Measurements from ENCODE around the gene MOB3B.

MOB3B gene

DNA sequence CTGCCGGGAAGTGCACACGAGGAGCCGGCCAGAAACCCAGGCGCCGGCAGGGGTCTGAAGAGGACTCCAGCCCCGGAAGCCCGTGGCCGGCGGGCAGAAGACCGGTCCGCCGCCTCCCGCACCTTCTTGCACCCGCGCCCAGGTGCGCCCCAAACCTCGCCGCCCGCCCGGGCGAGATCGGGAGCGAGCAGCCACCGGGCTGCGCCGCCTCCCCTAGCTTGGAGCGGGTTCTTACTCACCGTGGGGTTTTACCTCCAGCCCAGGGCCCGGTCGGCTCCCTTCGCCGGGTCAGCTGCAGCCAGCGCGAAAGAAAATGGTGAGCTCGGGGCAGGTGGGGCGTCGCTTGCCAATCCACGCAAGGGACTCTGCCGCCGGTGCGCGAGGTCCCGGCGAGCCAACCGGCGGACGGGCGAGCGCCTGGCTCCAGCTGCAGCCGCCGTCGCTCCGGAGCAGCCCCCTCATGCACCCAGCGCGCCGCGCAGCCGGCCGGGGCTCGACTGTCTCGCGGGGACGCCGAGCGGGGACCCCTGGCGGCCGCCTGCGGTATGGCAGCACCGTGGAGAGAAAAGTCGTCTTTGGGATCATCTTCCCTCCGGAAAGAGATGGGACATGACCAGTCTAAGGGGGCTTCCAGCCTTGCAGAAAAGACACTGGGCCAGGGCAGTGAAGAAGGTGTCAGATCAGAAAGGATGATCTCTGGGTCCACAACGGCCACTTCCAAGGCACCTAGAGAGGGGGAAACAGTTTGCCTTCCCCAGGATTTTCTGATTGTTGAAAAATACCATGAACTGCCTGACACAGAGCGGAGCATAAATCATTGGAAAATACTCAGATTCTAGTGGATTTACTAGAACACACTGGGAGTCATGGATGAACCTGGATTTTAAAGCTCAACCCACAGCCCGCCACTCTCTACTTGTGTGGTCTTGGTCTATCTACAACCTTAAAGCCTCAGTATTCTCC is at the start of gene MOB3B:
TSS of gene MOB3B (minus strand) at position 499 of the 963 bp plus-strand sequence. CDS start 74,264 bp downstream, outside the sequence.
- peak; percentile 66 for DNase-seq (ENCODE audit: low spot score)

GRCh38 chr9:27573634-27574590 is 44.3 kb upstream of the MOB3B start:
- peak; percentile 98 for DNase-seq (ENCODE audit: low spot score)

GRCh38 chr9:27572918-27573633 is 43.5 kb upstream of the MOB3B start, which contains the start of gene C9orf72:
C9orf72 (minus strand) TSS chr9:27573481; CDS start chr9:27567120, 6,361 bp downstream.
- peak; percentile 43 for DNase-seq (ENCODE audit: low spot score)

DNA sequence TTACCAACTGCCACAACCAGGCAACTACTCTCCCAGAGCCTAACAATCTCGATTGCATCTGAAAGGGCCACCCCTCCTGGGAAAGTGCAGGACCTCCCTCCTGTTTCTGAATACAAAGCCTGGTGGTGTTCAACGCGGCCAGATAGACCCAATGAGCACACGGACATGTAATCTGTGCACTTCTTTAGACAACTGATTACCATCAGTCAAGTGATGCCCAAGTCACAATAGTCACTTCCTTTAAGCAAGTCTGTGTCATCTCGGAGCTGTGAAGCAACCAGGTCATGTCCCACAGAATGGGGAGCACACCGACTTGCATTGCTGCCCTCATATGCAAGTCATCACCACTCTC is 42.9 kb upstream of the MOB3B start:
- peak; percentile 69 for DNase-seq (ENCODE audit: low spot score)

DNA sequence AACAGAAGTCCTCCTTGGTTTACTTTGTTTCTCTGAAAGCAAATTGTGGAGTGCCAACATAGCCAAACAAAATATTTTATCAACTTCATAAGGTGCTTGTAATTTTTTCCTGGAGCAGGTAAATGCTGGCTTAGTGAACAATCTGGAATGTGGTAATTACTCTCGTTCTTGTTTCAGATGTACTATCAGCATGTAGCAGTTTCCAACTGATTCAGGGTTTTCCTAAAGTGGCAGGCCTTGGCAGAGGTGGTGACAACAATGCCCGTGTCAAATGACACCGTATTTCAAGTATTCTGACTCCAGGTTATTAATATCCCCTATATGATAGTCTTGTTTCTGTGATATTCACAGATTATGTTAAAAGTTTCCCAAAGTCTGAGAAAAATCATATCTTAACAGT is 42.4 kb upstream of the MOB3B start:
- DNase-seq (ENCODE audit: low spot score): no peak

DNA sequence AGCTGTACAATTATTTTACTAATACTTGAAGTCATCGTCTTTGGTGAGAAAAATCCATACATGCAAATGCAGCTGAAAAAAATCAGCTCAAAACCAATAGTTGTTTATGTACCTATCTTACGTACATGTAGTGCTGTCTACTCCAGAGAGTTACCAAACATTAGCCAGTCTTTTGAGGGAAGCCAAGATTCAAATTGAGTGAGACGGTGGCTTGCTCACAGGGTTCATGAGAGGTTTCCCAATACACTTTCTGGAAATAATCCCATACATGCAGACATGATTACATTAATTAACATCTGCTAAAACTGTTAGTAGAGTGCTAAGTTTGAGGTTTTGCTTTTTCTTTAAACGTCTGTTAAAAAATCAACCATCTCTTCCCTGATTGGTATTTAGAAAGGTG is 41.4 kb upstream of the MOB3B start:
- DNase-seq (ENCODE audit: low spot score): no peak

- DNase-seq (ENCODE audit: low spot score): no peak
These were observed 39.8 kb upstream of the MOB3B start for GRCh38 chr9:27569406-27569805.

GRCh38 chr9:27566118-27566517 is 36.5 kb upstream of the MOB3B start:
- no peak for DNase-seq (ENCODE audit: low spot score)

DNA sequence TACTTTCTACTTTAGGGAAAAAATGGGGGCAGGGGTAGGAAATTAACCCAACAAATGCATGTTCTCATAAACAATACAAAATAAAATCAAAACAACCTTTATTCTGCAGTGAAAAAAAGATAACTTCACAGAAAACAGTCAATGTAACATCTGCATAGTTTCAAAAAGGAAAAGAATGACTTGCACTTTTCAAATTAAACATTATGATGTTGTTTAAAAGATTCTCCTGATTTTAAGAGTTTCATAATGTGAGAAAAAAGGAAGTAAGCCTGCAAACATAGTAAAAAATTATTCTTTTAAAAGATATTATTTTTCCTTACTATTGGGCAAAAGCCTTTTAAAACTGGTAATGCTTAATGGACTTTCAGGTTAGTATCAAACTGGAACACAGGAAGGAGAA is 36.1 kb upstream of the MOB3B start:
- DNase-seq (ENCODE audit: low spot score): no peak

GRCh38 chr9:27564670-27565069 is 35.1 kb upstream of the MOB3B start:
- DNase-seq (ENCODE audit: low spot score): no peak

DNA sequence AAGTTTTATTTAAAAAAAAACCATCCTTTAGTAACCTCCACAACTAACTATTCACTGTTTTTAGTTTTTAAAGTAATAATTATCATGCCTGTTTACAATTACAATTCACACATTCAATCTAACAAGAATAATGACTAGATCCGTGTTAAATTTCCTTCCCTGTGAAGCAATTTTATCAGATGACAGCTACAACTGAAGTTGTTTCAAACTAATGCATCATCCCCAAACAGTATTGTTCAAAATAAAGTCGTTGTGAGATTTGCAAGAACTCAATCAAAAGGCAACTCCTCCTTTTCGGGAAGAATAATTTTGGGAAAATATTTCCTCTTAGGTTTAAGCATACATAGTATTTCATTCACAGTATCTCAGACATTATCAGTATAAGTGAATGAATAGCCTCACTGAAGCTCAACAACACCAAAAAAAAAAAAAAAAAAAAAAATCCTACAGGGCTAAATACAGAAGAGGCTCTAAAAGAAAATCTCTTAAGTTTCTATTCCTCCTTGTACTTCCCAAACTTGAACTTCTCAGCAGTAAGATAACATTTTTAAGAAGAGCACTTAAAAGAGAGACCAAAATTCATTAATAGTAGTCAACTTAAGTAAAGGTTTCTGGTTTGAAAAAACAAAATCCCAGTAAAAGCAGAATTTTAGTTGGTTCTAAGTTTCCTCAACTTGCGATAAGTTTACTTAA is 34.3 kb upstream of the MOB3B start:
- DNase-seq (ENCODE audit: low spot score): no peak

- DNase-seq (ENCODE audit: low spot score): no peak
These were observed 32.1 kb upstream of the MOB3B start for GRCh38 chr9:27561685-27562084.

DNA sequence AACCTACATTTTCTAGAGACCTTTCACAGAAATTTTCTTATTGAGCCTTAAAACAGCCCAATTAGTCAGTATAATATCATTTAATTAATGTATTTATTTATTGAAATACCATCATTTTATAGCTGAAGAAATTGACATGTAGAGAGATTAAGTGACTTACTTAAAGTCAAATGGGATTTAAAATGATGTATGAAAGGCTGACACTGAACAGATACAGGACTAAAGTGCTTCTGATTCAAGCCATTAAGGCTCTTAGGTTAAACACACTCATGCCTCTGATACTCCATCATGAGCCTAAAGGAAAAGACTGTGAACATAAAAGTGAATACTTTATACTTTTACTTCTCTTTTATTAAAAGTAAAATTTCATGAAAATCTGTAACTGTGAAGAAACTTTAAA is 30.8 kb upstream of the MOB3B start:
- no peak for DNase-seq (ENCODE audit: low spot score)

DNA sequence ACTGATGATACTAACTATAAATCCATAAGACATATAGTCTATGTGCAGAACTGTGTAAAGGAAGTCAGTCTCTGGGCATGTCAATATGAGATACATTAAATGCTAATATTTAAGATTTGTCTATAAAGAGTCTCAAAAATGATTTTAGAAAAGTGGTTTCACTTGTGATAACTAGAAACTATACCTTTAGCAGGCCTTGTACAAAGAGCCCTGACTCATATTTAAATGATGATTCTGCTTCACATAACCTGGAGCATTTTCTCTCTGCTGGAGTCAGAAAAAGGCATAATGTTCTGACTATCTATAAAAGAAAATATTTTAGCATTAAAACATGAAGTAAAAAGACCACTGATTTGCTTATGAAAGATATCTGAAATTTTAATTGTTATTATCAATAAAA is 28.7 kb upstream of the MOB3B start:
- DNase-seq (ENCODE audit: low spot score): no peak

DNA sequence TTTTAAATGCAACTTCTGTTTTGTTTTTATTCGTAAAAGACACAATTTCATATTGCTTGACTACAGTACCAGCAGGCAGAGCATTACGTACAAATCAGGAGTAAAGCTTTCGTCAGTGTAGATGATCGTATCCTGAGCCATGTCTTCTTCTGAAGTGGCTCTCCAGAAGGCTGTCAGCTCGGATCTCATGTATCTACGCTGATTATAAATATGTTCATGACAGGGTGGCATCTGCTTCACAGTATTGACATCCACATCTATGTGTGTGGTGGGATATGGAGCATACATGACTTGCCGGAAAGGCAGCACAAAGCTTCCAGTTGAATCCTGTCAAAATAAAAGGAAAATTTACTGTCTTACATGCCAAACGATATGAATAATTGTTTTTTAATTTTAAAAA is 26.9 kb upstream of the MOB3B start:
- no peak for DNase-seq (ENCODE audit: low spot score)

- DNase-seq (ENCODE audit: low spot score): no peak
These were observed 25.1 kb upstream of the MOB3B start for GRCh38 chr9:27554712-27555111.

GRCh38 chr9:27549196-27549755 is 19.7 kb upstream of the MOB3B start:
- no peak for DNase-seq (ENCODE audit: low spot score)

DNA sequence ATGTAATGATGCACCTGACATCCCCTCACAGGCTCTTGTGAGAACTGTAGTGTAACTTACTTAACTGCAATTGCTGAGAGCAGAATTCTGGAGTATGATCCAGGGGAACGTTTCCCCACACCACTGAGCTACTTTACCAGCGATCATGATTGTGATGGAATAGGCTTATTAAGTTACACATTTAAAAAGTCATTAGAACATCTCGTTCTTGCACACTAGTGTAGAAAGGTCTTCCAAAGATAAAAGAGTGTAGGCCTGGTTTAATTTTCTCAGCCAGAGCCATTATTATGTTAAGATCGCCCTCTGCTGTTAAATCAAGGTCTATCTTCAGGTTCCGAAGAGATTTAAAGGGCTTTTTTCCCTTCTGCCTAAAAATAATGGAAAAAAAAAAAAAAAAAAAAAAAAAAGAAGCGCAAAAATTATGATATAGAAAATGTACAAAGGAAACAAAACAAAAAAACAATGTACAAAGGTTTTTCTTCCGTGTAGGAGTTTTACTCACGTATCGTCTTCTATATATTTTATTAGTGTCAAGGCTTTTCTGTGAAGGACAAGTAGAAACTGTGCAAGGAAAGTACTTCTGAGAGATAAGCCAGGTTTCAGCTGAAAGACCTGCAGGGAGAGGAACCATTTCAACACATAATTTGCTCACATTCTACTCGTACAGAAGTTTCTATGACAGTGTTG is 18.6 kb upstream of the MOB3B start:
- peak; percentile 17 for DNase-seq (ENCODE audit: low spot score)

DNA sequence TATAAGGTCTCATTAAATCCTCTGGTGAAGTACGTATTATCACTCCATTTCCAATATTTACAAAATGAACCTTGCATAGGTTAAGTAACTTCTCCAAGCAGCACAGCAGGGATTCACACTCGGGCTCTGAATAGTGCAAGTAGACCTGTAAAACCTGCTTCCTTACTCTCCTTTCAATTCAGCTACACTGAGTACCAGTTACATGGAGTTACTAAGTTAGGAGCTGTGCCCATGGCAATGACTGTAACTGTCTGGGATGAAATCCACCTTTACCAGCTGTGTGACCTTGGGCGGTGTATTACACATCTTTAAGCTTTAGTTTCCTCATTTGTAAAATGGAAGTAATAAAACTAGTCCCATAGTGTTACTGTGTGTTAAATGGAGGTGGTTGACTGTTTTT is 15.9 kb upstream of the MOB3B start:
- DNase-seq (ENCODE audit: low spot score): no peak

DNA sequence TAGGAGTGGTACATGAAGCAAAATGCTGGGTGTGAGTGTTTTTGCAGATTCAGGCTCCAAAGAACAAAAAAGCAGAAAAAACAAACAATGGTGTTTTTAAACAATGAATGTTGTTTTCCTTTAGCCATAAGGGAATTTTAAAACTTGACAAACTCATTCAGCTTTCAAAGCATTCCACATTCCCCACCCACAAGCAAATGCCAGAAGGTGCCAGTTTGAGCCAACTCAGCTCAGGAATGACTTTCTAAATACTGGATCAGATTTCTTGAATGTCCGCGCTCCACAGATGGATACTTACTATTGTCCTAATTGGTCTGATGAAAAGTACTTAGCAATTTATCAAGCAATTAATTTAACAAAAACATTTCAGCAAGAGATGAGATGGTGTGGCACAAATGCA is 12.9 kb upstream of the MOB3B start:
- DNase-seq (ENCODE audit: low spot score): no peak

Measured in kidney capillary endothelial cell (primary cell).